Ishikawa (cell line): ENCODE results near the gene FAM171A2.

Experiments used
- CEBPB ChIP-seq: IDR thresholded peaks from 2 replicates; pipeline ENCODE4 v1.6.1; 2012
- CREB1 ChIP-seq: IDR thresholded peaks from 2 replicates; pipeline ENCODE4 v1.6.1; 2012; ENCODE audit warnings: low read depth
- EGR1 ChIP-seq: IDR thresholded peaks from 2 replicates; pipeline ENCODE4 v1.6.1; 2012
- EP300 ChIP-seq: IDR thresholded peaks from 2 replicates; pipeline ENCODE4 v1.6.1; 2012; ENCODE audit warnings: borderline replicate concordance
- FOXM1 ChIP-seq: IDR thresholded peaks from 2 replicates; pipeline ENCODE4 v1.6.1; 2012; ENCODE audit warnings: low read depth, borderline replicate concordance
- MAX ChIP-seq: IDR thresholded peaks from 2 replicates; pipeline ENCODE4 v1.6.1; 2012
- NFIC ChIP-seq: IDR thresholded peaks from 2 replicates; pipeline ENCODE4 v1.6.1; 2012
- RAD21 ChIP-seq: IDR thresholded peaks from 2 replicates; pipeline ENCODE4 v1.6.1; 2012; ENCODE audit warnings: low read depth
- TAF1 ChIP-seq: IDR thresholded peaks from 2 replicates; pipeline ENCODE4 v1.6.1; 2012; ENCODE audit warnings: low read depth, mild to moderate bottlenecking
- TCF12 ChIP-seq: IDR thresholded peaks from 2 replicates; pipeline ENCODE4 v1.6.1; 2012; ENCODE audit warnings: low read depth
- TEAD4 ChIP-seq: IDR thresholded peaks from 2 replicates; pipeline ENCODE4 v1.6.1; 2012
- YY1 ChIP-seq: IDR thresholded peaks from 2 replicates; pipeline ENCODE4 v1.6.1; 2012; ENCODE audit warnings: low read depth
- ZBTB7A ChIP-seq: IDR thresholded peaks from 2 replicates; pipeline ENCODE4 v1.6.1; 2012; ENCODE audit warnings: low read depth
- TF ChIP-seq, protein P1 (sequence below): IDR thresholded peaks from 2 replicates; pipeline ENCODE4 v1.6.1; 2012
- TF ChIP-seq, protein P2 (sequence below): IDR thresholded peaks from 2 replicates; pipeline ENCODE4 v1.6.1; 2012; ENCODE audit warnings: low read depth, mild to moderate bottlenecking

FAM171A2 gene

GRCh38 chr17:44356241-44356640, 7.4 kb downstream of the FAM171A2 start:
- TF ChIP-seq, protein P1, sequence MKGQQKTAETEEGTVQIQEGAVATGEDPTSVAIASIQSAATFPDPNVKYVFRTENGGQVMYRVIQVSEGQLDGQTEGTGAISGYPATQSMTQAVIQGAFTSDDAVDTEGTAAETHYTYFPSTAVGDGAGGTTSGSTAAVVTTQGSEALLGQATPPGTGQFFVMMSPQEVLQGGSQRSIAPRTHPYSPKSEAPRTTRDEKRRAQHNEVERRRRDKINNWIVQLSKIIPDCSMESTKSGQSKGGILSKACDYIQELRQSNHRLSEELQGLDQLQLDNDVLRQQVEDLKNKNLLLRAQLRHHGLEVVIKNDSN: no peak
- TF ChIP-seq RAD21: no peak
- no peak for TF ChIP-seq MAX
- no peak for TF ChIP-seq CREB1
- TF ChIP-seq ZBTB7A: no peak
- TF ChIP-seq TCF12: no peak
- no peak for TF ChIP-seq TAF1
- TF ChIP-seq CEBPB: no peak
- no peak for TF ChIP-seq EGR1
- TF ChIP-seq EP300: no peak
- TF ChIP-seq TEAD4: no peak

DNA sequence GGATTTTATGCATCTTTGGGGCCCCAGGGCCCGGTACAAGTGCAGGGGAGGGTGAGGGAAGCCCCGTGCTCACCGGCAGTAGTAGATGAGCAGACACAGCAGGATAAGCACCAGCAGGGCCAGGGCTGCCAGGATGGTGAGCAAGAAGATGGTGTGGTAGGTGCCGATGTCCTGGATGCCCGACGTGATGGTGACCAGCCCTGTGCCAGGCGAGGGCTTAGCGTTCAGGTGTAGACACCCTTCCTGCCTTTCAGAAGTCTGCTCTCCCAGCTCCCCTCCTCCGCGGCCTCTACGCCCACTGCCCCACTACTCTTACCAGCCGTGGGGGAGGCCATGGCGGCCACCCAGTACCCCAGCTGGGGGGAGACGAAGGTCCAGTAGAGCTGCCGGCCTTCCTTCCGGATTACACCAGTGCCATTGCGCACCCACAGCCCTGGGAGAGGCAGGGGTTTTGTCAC, 8.0 kb downstream of the FAM171A2 start:
- TF ChIP-seq CEBPB: no peak
- TF ChIP-seq TAF1: no peak
- TF ChIP-seq, protein P1: no peak
- TF ChIP-seq RAD21: no peak

- TF ChIP-seq CREB1 (no peak), RAD21 (no peak), CEBPB (no peak), EGR1 (no peak), TEAD4 (no peak), FOXM1 (no peak), YY1 (no peak), TCF12 (no peak)
These were observed 8.8 kb downstream of the FAM171A2 start for GRCh38 chr17:44354582-44355561.

GRCh38 chr17:44353672-44354331, 9.9 kb downstream of the FAM171A2 start:
- TF ChIP-seq YY1 (no peak), TAF1 (no peak), TEAD4 (no peak), ZBTB7A (no peak), EGR1 (no peak)
- TF ChIP-seq, protein P2, sequence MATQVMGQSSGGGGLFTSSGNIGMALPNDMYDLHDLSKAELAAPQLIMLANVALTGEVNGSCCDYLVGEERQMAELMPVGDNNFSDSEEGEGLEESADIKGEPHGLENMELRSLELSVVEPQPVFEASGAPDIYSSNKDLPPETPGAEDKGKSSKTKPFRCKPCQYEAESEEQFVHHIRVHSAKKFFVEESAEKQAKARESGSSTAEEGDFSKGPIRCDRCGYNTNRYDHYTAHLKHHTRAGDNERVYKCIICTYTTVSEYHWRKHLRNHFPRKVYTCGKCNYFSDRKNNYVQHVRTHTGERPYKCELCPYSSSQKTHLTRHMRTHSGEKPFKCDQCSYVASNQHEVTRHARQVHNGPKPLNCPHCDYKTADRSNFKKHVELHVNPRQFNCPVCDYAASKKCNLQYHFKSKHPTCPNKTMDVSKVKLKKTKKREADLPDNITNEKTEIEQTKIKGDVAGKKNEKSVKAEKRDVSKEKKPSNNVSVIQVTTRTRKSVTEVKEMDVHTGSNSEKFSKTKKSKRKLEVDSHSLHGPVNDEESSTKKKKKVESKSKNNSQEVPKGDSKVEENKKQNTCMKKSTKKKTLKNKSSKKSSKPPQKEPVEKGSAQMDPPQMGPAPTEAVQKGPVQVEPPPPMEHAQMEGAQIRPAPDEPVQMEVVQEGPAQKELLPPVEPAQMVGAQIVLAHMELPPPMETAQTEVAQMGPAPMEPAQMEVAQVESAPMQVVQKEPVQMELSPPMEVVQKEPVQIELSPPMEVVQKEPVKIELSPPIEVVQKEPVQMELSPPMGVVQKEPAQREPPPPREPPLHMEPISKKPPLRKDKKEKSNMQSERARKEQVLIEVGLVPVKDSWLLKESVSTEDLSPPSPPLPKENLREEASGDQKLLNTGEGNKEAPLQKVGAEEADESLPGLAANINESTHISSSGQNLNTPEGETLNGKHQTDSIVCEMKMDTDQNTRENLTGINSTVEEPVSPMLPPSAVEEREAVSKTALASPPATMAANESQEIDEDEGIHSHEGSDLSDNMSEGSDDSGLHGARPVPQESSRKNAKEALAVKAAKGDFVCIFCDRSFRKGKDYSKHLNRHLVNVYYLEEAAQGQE: no peak

GRCh38 chr17:44352828-44353671, 10.6 kb downstream of the FAM171A2 start:
- no peak for TF ChIP-seq YY1
- no peak for TF ChIP-seq NFIC
- no peak for TF ChIP-seq EP300

DNA sequence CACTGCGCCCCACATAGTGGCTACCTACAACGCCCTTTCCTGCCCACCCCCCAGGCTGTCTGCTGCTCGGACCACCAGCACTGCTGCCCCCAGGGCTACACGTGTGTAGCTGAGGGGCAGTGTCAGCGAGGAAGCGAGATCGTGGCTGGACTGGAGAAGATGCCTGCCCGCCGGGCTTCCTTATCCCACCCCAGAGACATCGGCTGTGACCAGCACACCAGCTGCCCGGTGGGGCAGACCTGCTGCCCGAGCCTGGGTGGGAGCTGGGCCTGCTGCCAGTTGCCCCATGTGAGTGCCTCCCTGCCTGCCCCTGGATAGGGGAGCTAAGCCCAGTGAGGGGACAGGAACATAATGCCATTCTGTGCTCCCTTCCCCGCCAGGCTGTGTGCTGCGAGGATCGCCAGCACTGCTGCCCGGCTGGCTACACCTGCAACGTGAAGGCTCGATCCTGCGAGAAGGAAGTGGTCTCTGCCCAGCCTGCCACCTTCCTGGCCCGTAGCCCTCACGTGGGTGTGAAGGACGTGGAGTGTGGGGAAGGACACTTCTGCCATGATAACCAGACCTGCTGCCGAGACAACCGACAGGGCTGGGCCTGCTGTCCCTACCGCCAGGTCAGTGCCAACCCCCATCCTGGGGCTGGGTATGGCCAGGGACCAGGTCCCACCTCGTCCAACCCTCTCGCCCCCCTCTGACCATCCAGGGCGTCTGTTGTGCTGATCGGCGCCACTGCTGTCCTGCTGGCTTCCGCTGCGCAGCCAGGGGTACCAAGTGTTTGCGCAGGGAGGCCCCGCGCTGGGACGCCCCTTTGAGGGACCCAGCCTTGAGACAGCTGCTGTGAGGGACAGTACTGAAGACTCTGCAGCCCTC, 11.5 kb downstream of the FAM171A2 start:
- no peak for TF ChIP-seq RAD21
- no peak for TF ChIP-seq EP300
- no peak for TF ChIP-seq FOXM1
- TF ChIP-seq, protein P1: no peak
- no peak for TF ChIP-seq TAF1
